ENCODE data around the gene PLCL1. TPM values are rescaled to one million over a fixed set of nuclear protein-coding genes. Genes with fewer than 3 reads are reported as not detected.

Gene PLCL1
- total RNA-seq, 3 donors from 2014 or later: 6.6 to 11.3 (median 11.1) TPM

GRCh38 chr2:197871780-197872456 is 67.5 kb downstream of the PLCL1 start:
- H3K4me1 ChIP-seq: no peaks in the 10 kb centered on the region
- no peaks in the 10 kb centered on the region for H3K9me3 ChIP-seq
- TF ChIP-seq CTCF (IDR thresholded peaks at IDR 0.05) (no peak), POLR2AphosphoS5 (IDR thresholded peaks at IDR 0.05) (no peak), POLR2A (IDR thresholded peaks at IDR 0.05) (no peak)
- no peak overlapping the region for H3K4me3 ChIP-seq
- no peaks in the 10 kb centered on the region for H3K36me3 ChIP-seq
- DNase-seq (ENCODE audit: low spot score in 2 of 2): no peak
- H3K27ac ChIP-seq: no peak overlapping the region
- intact Hi-C loops (cut with DNase I; ENCODE audit: low total_unique reads): no loop called here
- H3K27me3 ChIP-seq: no peaks in the 10 kb centered on the region

GRCh38 chr2:197873293-197873701 is 68.9 kb downstream of the PLCL1 start:
- Histone ChIP-seq H3K36me3 (no peaks in the 10 kb centered on the region), H3K4me1 (no peaks in the 10 kb centered on the region), H3K4me3 (no peak overlapping the region), H3K27me3 (no peaks in the 10 kb centered on the region), H3K9me3 (no peaks in the 10 kb centered on the region), H3K27ac (no peak overlapping the region)
- intact Hi-C loops (cut with DNase I; ENCODE audit: low total_unique reads): no loop called here
- no peak for DNase-seq (ENCODE audit: low spot score in 2 of 2)
- TF ChIP-seq POLR2AphosphoS5 (IDR thresholded peaks at IDR 0.05) (no peak), POLR2A (IDR thresholded peaks at IDR 0.05) (no peak), CTCF (IDR thresholded peaks at IDR 0.05) (no peak)

GRCh38 chr2:197875763-197876162 is 71.4 kb downstream of the PLCL1 start:
- DNase-seq (ENCODE audit: low spot score in 2 of 2): no peak
- Histone ChIP-seq H3K4me3 (no peak overlapping the region), H3K4me1 (peaks cover 0 to 11% of the 10 kb centered on the region in 2 donors), H3K36me3 (no peaks in the 10 kb centered on the region), H3K27me3 (no peaks in the 10 kb centered on the region), H3K9me3 (no peaks in the 10 kb centered on the region), H3K27ac (no peak overlapping the region)
- no peak for TF ChIP-seq POLR2A (IDR thresholded peaks at IDR 0.05)
- TF ChIP-seq POLR2AphosphoS5 (IDR thresholded peaks at IDR 0.05): no peak
- no peak for TF ChIP-seq CTCF (IDR thresholded peaks at IDR 0.05)
- intact Hi-C loops (cut with DNase I; ENCODE audit: low total_unique reads): no loop called here

- no peak for DNase-seq (ENCODE audit: low spot score in 2 of 2)
- intact Hi-C loops (cut with DNase I; ENCODE audit: low total_unique reads): no loop called here
- H3K9me3 ChIP-seq: no peaks in the 10 kb centered on the region
Measured at GRCh38 chr2:197876524-197876923, 72.1 kb downstream of the PLCL1 start.

More at GRCh38 chr2:197876524-197876923, 72.1 kb downstream of the PLCL1 start:
- no peaks in the 10 kb centered on the region for H3K36me3 ChIP-seq
- no peaks in the 10 kb centered on the region for H3K27me3 ChIP-seq
- peaks cover 0 to 11% of the 10 kb centered on the region in 2 donors for H3K4me1 ChIP-seq
- H3K27ac ChIP-seq: no peak overlapping the region
- TF ChIP-seq CTCF (IDR thresholded peaks at IDR 0.05) (no peak), POLR2A (IDR thresholded peaks at IDR 0.05) (no peak), POLR2AphosphoS5 (IDR thresholded peaks at IDR 0.05) (no peak)
- H3K4me3 ChIP-seq: no peak overlapping the region

All from breast epithelium (tissue), 4 donors.